ENCODE data around the gene APLF. TPM values are rescaled to one million over a fixed set of nuclear protein-coding genes. Genes with fewer than 3 reads are reported as not detected.

APLF gene
- total and polyA plus RNA-seq, 2 donors (not counting 3 experiments of a cell fraction or from before 2014, with no cell fraction given) = 0.75 to 2.3 TPM

DNA sequence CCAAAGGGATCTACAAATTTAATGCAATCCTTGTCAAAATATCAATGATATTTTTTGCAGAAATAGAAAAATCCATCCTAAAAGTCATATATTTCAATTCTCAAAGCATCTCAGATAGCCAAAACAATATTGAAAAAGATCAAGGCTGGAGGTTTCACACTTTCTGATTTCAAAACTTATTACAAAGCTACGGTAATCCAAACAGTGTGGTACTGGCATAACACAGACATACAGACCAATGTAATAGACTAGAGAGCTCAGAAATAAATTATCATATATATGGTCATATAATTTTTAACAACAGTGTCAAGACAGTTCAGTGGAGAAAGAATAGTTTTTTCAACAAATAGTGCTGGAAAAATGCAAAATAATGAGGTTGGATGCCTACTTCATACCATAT is 135.7 kb downstream of the APLF start:
- DNase-seq (ENCODE audit: low read depth, low spot score) = no peak
- POLR2A ChIA-PET = no interaction called here

More for the DNA sequence above, 135.7 kb downstream of the APLF start:
- no peaks in the 10 kb centered on the region for H3K79me2 ChIP-seq (ENCODE audit: control insufficient read depth, insufficient read depth, low read length)
- no peak overlapping the region for H2AFZ ChIP-seq (ENCODE audit: low read depth, low read length)
- FAIRE-seq = no peak
- TF ChIP-seq POLR2A (IDR thresholded peaks at IDR 0.05; ENCODE audit: low read depth, low read length) = no peak
- no peak for TF ChIP-seq GATA2 (IDR thresholded peaks at IDR 0.05; ENCODE audit: insufficient read depth, insufficient read length, low read depth, low read length)
- TF ChIP-seq, protein P1, sequence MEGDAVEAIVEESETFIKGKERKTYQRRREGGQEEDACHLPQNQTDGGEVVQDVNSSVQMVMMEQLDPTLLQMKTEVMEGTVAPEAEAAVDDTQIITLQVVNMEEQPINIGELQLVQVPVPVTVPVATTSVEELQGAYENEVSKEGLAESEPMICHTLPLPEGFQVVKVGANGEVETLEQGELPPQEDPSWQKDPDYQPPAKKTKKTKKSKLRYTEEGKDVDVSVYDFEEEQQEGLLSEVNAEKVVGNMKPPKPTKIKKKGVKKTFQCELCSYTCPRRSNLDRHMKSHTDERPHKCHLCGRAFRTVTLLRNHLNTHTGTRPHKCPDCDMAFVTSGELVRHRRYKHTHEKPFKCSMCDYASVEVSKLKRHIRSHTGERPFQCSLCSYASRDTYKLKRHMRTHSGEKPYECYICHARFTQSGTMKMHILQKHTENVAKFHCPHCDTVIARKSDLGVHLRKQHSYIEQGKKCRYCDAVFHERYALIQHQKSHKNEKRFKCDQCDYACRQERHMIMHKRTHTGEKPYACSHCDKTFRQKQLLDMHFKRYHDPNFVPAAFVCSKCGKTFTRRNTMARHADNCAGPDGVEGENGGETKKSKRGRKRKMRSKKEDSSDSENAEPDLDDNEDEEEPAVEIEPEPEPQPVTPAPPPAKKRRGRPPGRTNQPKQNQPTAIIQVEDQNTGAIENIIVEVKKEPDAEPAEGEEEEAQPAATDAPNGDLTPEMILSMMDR (IDR thresholded peaks at IDR 0.05; ENCODE audit: extremely low read depth in 1 of 2, insufficient read depth in 1 of 2, low read depth in 1 of 2, low read length in 2 of 2) = no peak
- TF ChIP-seq JUN (IDR thresholded peaks at IDR 0.05; ENCODE audit: borderline replicate concordance, insufficient read depth, insufficient read length, low read depth) = no peak
- no peak for TF ChIP-seq FOS (IDR thresholded peaks at IDR 0.05; ENCODE audit: borderline replicate concordance, insufficient read depth, low read length)
- TF ChIP-seq EZH2 (IDR thresholded peaks at IDR 0.05; ENCODE audit: borderline replicate concordance, low read depth, low read length, severe bottlenecking) = no peak
- TF ChIP-seq, protein P2, sequence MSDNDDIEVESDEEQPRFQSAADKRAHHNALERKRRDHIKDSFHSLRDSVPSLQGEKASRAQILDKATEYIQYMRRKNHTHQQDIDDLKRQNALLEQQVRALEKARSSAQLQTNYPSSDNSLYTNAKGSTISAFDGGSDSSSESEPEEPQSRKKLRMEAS (IDR thresholded peaks at IDR 0.05; ENCODE audit: insufficient read depth, insufficient read length) = no peak
- no peak for TF ChIP-seq MYC (IDR thresholded peaks at IDR 0.05; ENCODE audit: low read depth, low read length)
- no peak for TF ChIP-seq POLR2AphosphoS5 (IDR thresholded peaks at IDR 0.05; ENCODE audit: insufficient read depth, low read depth, low read length)
- no peak overlapping the region for H3K4me3 ChIP-seq (replicated peaks in 1 of 3; ENCODE audit: insufficient read depth in 1 of 3, low read depth in 1 of 3, low read length in 3 of 3)
- peaks cover 1 to 18% of the 10 kb centered on the region in 2 experiments for H3K27me3 ChIP-seq (ENCODE audit: control insufficient read depth in 2 of 2, insufficient read depth in 2 of 2, low read length in 2 of 2)
- H3K4me1 ChIP-seq (ENCODE audit: control insufficient read depth, extremely low read depth, insufficient read depth, low read length) = no peaks in the 10 kb centered on the region
- no TSS peak for BruUV-seq (replicated peaks)
- no peaks in the 10 kb centered on the region for H3K9me1 ChIP-seq (replicated peaks; ENCODE audit: control insufficient read depth, extremely low read depth, insufficient read depth, low read length)
- H3K4me2 ChIP-seq (ENCODE audit: insufficient read depth, low read length) = no peak overlapping the region
- no peaks in the 10 kb centered on the region for H3K36me3 ChIP-seq (ENCODE audit: control insufficient read depth in 2 of 2, extremely low read depth in 1 of 2, insufficient read depth in 2 of 2, low read length in 2 of 2)
- no peaks in the 10 kb centered on the region for H4K20me1 ChIP-seq (replicated peaks; ENCODE audit: control insufficient read depth, extremely low read depth, insufficient read depth, low read length)
- H3K9ac ChIP-seq (replicated peaks; ENCODE audit: extremely low read depth, insufficient read depth, low read length) = no peak overlapping the region
- intact Hi-C loops (cut with micrococcal nuclease) (no loop called here), dilution Hi-C loops (cut with MboI; ENCODE audit: extremely low pct_ligation_motif_present, low sequenced_read_pairs) (no loop called here)
- H3K9me3 ChIP-seq (replicated peaks; ENCODE audit: control insufficient read depth, insufficient read depth, low read length) = no peaks in the 10 kb centered on the region
- CTCF ChIA-PET = no interaction called here
- no peak overlapping the region for H3K27ac ChIP-seq (ENCODE audit: insufficient read depth, low read depth, low read length)
